GM21367 (cell line): ENCODE measurements around the gene GNL3L.
"Not testable (repeated sequence)": the region's sequence is repeated elsewhere in the genome, so short reads cannot be mapped to it uniquely, and the experiment has no call there.

ENCODE experiments used
- ATAC-seq: cut with Tn5 transposase; IDR thresholded peaks from one replicate; pipeline ENCODE4 v1.9.1; 2021; ENCODE audit not compliant: unreplicated experiment

Gene GNL3L

GRCh38 chrX:54560411-54560810 lies 30.4 kb downstream of the GNL3L start:
- no peak for ATAC-seq

- no peak for ATAC-seq
Observed at GRCh38 chrX:54561622-54562021, 31.6 kb downstream of the GNL3L start.

- ATAC-seq = no peak
Observed at GRCh38 chrX:54564936-54565335, 34.9 kb downstream of the GNL3L start.

- ATAC-seq = no peak
Observed at GRCh38 chrX:54570332-54570731, 40.3 kb downstream of the GNL3L start.

GRCh38 chrX:54572641-54573040 lies 42.6 kb downstream of the GNL3L start:
- not testable (repeated sequence) for ATAC-seq

GRCh38 chrX:54597728-54598127 lies 67.7 kb downstream of the GNL3L start:
- no peak for ATAC-seq

- no peak for ATAC-seq
Observed at GRCh38 chrX:54602563-54602962, 72.5 kb downstream of the GNL3L start.
